Stimulated activated CD8-positive, alpha-beta memory T cell treated with anti-CD3 and anti-CD28 coated beads, Interleukin-4, amount 100 ng/mL, for 24 hours (primary cell): ENCODE measurements around the gene PUM2.
"Not testable (repeated sequence)": the region's sequence is repeated elsewhere in the genome, so short reads cannot be mapped to it uniquely, and the experiment has no call there.

Experiments used
- DNase-seq: peaks from one replicate; pipeline ENCODE4 v3.0.0-alpha.2; 2020; ENCODE audit warnings: low read depth

The PUM2 gene

GRCh38 chr2:20291846-20292408 is 58.7 kb downstream of the PUM2 start:
- DNase-seq: no peak

- no peak for DNase-seq
Measured at GRCh38 chr2:20291106-20291564, 59.5 kb downstream of the PUM2 start.

- DNase-seq: no peak
Measured at GRCh38 chr2:20288642-20289340, 61.9 kb downstream of the PUM2 start.

- no peak for DNase-seq
Measured at GRCh38 chr2:20282916-20283592, 67.6 kb downstream of the PUM2 start.

- DNase-seq: no peak
Measured at GRCh38 chr2:20281876-20282275, 68.8 kb downstream of the PUM2 start.

- DNase-seq: no peak
Measured at GRCh38 chr2:20273042-20273441, 77.6 kb downstream of the PUM2 start.

GRCh38 chr2:20268317-20268716 is 82.3 kb downstream of the PUM2 start:
- DNase-seq: not testable (repeated sequence)

GRCh38 chr2:20267529-20267928 is 83.1 kb downstream of the PUM2 start:
- no peak for DNase-seq

GRCh38 chr2:20264629-20265028 is 86.0 kb downstream of the PUM2 start:
- no peak for DNase-seq

GRCh38 chr2:20257411-20257810 is 93.2 kb downstream of the PUM2 start:
- no peak for DNase-seq

- no peak for DNase-seq
Measured at GRCh38 chr2:20254731-20255130, 95.9 kb downstream of the PUM2 start.

- DNase-seq: no peak
Measured at GRCh38 chr2:20250436-20250835, 100.2 kb downstream of the PUM2 start.

GRCh38 chr2:20249170-20249569 is 101.5 kb downstream of the PUM2 start:
- no peak for DNase-seq

- no peak for DNase-seq
Measured at GRCh38 chr2:20247084-20247483, 103.6 kb downstream of the PUM2 start.

- not testable (repeated sequence) for DNase-seq
Measured at GRCh38 chr2:20243637-20244036, 107.0 kb downstream of the PUM2 start.

- no peak for DNase-seq
Measured at GRCh38 chr2:20242727-20243377, 107.8 kb downstream of the PUM2 start.

- no peak for DNase-seq
Measured at GRCh38 chr2:20241973-20242726, 108.5 kb downstream of the PUM2 start.

- DNase-seq: not testable (repeated sequence)
Measured at GRCh38 chr2:20240291-20240690, 110.4 kb downstream of the PUM2 start.

- DNase-seq: no peak
Measured at GRCh38 chr2:20236496-20236895, 114.1 kb downstream of the PUM2 start.

- DNase-seq: no peak
Measured at GRCh38 chr2:20235655-20236305, 114.9 kb downstream of the PUM2 start.

GRCh38 chr2:20234597-20234996 is 116.0 kb downstream of the PUM2 start:
- DNase-seq: not testable (repeated sequence)

- no peak for DNase-seq
Measured at GRCh38 chr2:20232837-20233207, 117.8 kb downstream of the PUM2 start.
